B cell (primary cell): ENCODE results near the gene AGBL4. TPM values are rescaled to one million over a fixed set of nuclear protein-coding genes. Genes with fewer than 3 reads are reported as not detected.

Source experiments
- ATAC-seq: fragments of 200-7000 bp; cut with Tn5 transposase; one replicate; pipeline ENCODE4 v1.10.0; 2021; ENCODE audit warnings: low read depth, mild to moderate bottlenecking, moderate number of reproducible peaks, moderate library complexity
- CTCF ChIA-PET: fragments of 350-600 bp; sonication (Branson Sonifier 250); formaldehyde crosslinking; loops from one replicate; lab custom pipeline; 2021; ENCODE audit warnings: antibody characterized with exemption, inconsistent platforms; lab: Charles Lee
- POLR2A ChIA-PET: fragments of 350-600 bp; sonication (Branson Sonifier 250); formaldehyde crosslinking; loops from one replicate; lab custom pipeline; 2021; ENCODE audit warnings: antibody characterized with exemption; lab: Charles Lee
- DNase-seq: peaks from one replicate; pipeline ENCODE4 v3.0.0; 2013
- H2AFZ ChIP-seq: 2 replicates; pipeline ENCODE4 v1.6.1; 2012; ENCODE audit warnings: mild to moderate bottlenecking, low read depth, low read length; ENCODE audit not compliant: insufficient read depth, poor library complexity, severe bottlenecking
- H3K27ac ChIP-seq, 2 donors: 1 replicate in 1 of 2; 2 replicates in 1 of 2; pipeline ENCODE4 v1.5.1; 2012 to 2013; ENCODE audit warnings: low read length in 2 of 2, mild to moderate bottlenecking in 2 of 2, moderate library complexity in 1 of 2
- H3K27me3 ChIP-seq, 4 experiments: fragments of 200-600 bp in 1 of 4; sonication (generic) in 1 of 4; replicated peaks in 1 of 4; 1 replicate in 2 of 4; 2 replicates in 2 of 4; pipeline versions ENCODE4 v1.6.1 to v1.7.0; 2013 to 2016; ENCODE audit warnings: low read length in 3 of 4, mild to moderate bottlenecking in 2 of 4, mixed read lengths in 1 of 4, moderate library complexity in 1 of 4; ENCODE audit not compliant: insufficient read depth in 4 of 4, control insufficient read depth in 3 of 4; ENCODE audit errors: control extremely low read depth in 1 of 4
- H3K36me3 ChIP-seq, 2 experiments: replicated peaks in 1 of 2; 1 replicate in 1 of 2; 2 replicates in 1 of 2; pipeline versions ENCODE4 v1.6.1 to v1.7.1; 2013; ENCODE audit warnings: low read length in 1 of 2; ENCODE audit not compliant: insufficient read depth in 2 of 2, control insufficient read depth in 1 of 2; ENCODE audit errors: control extremely low read depth in 1 of 2, extremely low read depth in 1 of 2
- H3K4me1 ChIP-seq, 2 donors: fragments of 200-600 bp in 1 of 2; sonication (generic) in 1 of 2; 1 replicate in 1 of 2; 2 replicates in 1 of 2; pipeline versions ENCODE4 v1.5.1 to v1.6.1; 2013 to 2017; ENCODE audit warnings: low read length in 2 of 2; ENCODE audit not compliant: control insufficient read depth in 2 of 2, insufficient read depth in 2 of 2
- H3K4me2 ChIP-seq: replicated peaks from 2 replicates; pipeline ENCODE3; 2012; ENCODE audit warnings: mild to moderate bottlenecking, low read depth, low read length; ENCODE audit not compliant: poor library complexity, severe bottlenecking
- H3K4me3 ChIP-seq, 5 experiments: fragments of 200-600 bp in 1 of 5; sonication (generic) in 1 of 5; 1 replicate in 3 of 5; 2 replicates in 2 of 5; pipeline versions ENCODE4 v1.5.1 to v1.7.0; 2011 to 2016; ENCODE audit warnings: low read length in 4 of 5, mild to moderate bottlenecking in 4 of 5, low read depth in 2 of 5, control low read depth in 1 of 5, moderate library complexity in 1 of 5; ENCODE audit not compliant: insufficient read depth in 1 of 5; ENCODE audit errors: control extremely low read depth in 1 of 5, extremely low read depth in 1 of 5
- H3K79me2 ChIP-seq: fragments of 200-600 bp; sonication (generic); one replicate; pipeline ENCODE4 v1.6.0; 2016; ENCODE audit warnings: low read length; ENCODE audit not compliant: control insufficient read depth, insufficient read depth
- H3K9ac ChIP-seq: fragments of 200-600 bp; sonication (generic); 2 replicates; pipeline ENCODE4 v1.6.1; 2017; ENCODE audit warnings: mild to moderate bottlenecking, low read length, moderate library complexity
- H3K9me3 ChIP-seq, 3 donors: one replicate each; pipeline versions ENCODE4 v1.6.1 to v1.7.1; 2013; ENCODE audit warnings: low read length in 2 of 3; ENCODE audit not compliant: control insufficient read depth in 2 of 3, insufficient read depth in 1 of 3; ENCODE audit errors: control extremely low read depth in 1 of 3
- H4K20me1 ChIP-seq: 2 replicates; pipeline ENCODE4 v1.6.0; 2012; ENCODE audit warnings: mild to moderate bottlenecking, low read length; ENCODE audit not compliant: insufficient read depth, control insufficient read depth, poor library complexity, severe bottlenecking
- H3K27ac Mint-ChIP-seq: one replicate; pipeline ENCODE4 v1.8.0; 2021; ENCODE audit warnings: mixed read lengths
- H3K27me3 Mint-ChIP-seq: one replicate; pipeline ENCODE4 v1.8.0; 2021; ENCODE audit warnings: mixed read lengths
- H3K4me1 Mint-ChIP-seq: one replicate; pipeline ENCODE4 v1.8.0; 2021; ENCODE audit warnings: mixed read lengths
- H3K4me3 Mint-ChIP-seq: one replicate; pipeline ENCODE4 v1.8.0; 2021; ENCODE audit warnings: mixed read lengths
- H3K9me3 Mint-ChIP-seq: one replicate; pipeline ENCODE4 v1.8.0; 2022; ENCODE audit warnings: mixed read lengths; ENCODE audit not compliant: insufficient read depth
- CTCF ChIP-seq: fragments of 200-600 bp; IDR thresholded peaks from one replicate; pipeline ENCODE4 v1.8.0; 2022; ENCODE audit warnings: antibody characterized with exemption, mild to moderate bottlenecking
- EZH2 ChIP-seq: IDR thresholded peaks from 2 replicates; pipeline ENCODE4 v1.6.1; 2012; ENCODE audit warnings: borderline replicate concordance, low read depth, mild to moderate bottlenecking, moderate library complexity, low read length; ENCODE audit not compliant: insufficient read depth, poor library complexity, severe bottlenecking
- WGBS: methylation state at CpG from one replicate; pipeline ENCODE4 v1.1.5; 2013; ENCODE audit warnings: missing lambda C conversion rate; ENCODE audit not compliant: insufficient coverage; 5-methylcytosine and 5-hydroxymethylcytosine counted together
- intact Hi-C: fragments of 100-400 bp; cut with micrococcal nuclease; formaldehyde crosslinking; loops from one replicate; pipeline ENCODE4 v1.10.0; 2022
- polyA plus RNA-seq: library from polyadenylated mRNA; depleted of rRNA; stranded (reverse); fragments of >200 nt; gene quantifications from 2 replicates; pipeline ENCODE4 v1.2.3, GENCODE V29; 2012
- total RNA-seq, 2 donors: library from RNA; stranded (reverse); fragments of 120-200 nt in 1 of 2; gene quantifications; 1 replicate in 1 of 2; 2 replicates in 1 of 2; pipeline versions ENCODE4 v1.2.3 to v1.2.4, GENCODE V29; 2013 to 2022

Gene AGBL4
- total and polyA plus RNA-seq, 2 donors (not counting 1 experiment from before 2014, with no cell fraction given) = 0.07 to 0.12 TPM

- no peaks in the 10 kb centered on the region for H3K4me1 Mint-ChIP-seq
- no peak for ATAC-seq
- Histone ChIP-seq H3K36me3 (no peaks in the 10 kb centered on the region), H3K27ac (no peak overlapping the region), H3K9ac (no peak overlapping the region), H3K4me1 (no peaks in the 10 kb centered on the region), H3K9me3 (no peaks in the 10 kb centered on the region), H2AFZ (no peak overlapping the region), H3K4me3 (no peak overlapping the region), H3K79me2 (no peaks in the 10 kb centered on the region), H3K27me3 (no peaks in the 10 kb centered on the region), H3K4me2 (no peak overlapping the region), H4K20me1 (no peaks in the 10 kb centered on the region)
- TF ChIP-seq CTCF (no peak), EZH2 (no peak)
- peaks cover 21% of the 10 kb centered on the region for H3K27me3 Mint-ChIP-seq
- H3K9me3 Mint-ChIP-seq = no peaks in the 10 kb centered on the region
- POLR2A ChIA-PET = no interaction called here
- no peak for DNase-seq
- CTCF ChIA-PET = no interaction called here
- no peak overlapping the region for H3K27ac Mint-ChIP-seq
- whole genome bisulfite sequencing = 71% methylated on average over 1 of the region's 1 CpG
- no peak overlapping the region for H3K4me3 Mint-ChIP-seq
- intact Hi-C loops = no loop called here
These were observed 1053.8 kb downstream of the AGBL4 start for GRCh38 chr1:48969971-48970370.

- no peaks in the 10 kb centered on the region for H3K9me3 Mint-ChIP-seq
- ChIA-PET POLR2A (no interaction called here), CTCF (no interaction called here)
These were observed 1056.4 kb downstream of the AGBL4 start for GRCh38 chr1:48967318-48967717.

More at GRCh38 chr1:48967318-48967717, 1056.4 kb downstream of the AGBL4 start:
- 47% methylated on average over 2 of the region's 3 CpGs for WGBS
- no peaks in the 10 kb centered on the region for H3K4me1 Mint-ChIP-seq
- H3K27ac ChIP-seq = no peak overlapping the region
- H3K36me3 ChIP-seq = no peaks in the 10 kb centered on the region
- peaks cover 13% of the 10 kb centered on the region for H3K27me3 Mint-ChIP-seq
- no peaks in the 10 kb centered on the region for H3K4me1 ChIP-seq
- H3K9ac ChIP-seq = no peak overlapping the region
- no peak overlapping the region for H3K27ac Mint-ChIP-seq
- no peak overlapping the region for H3K4me2 ChIP-seq
- DNase-seq (no peak), ATAC-seq (no peak)
- H3K79me2 ChIP-seq = no peaks in the 10 kb centered on the region
- H3K9me3 ChIP-seq = no peaks in the 10 kb centered on the region
- intact Hi-C loops = no loop called here
- TF ChIP-seq CTCF = no peak
- TF ChIP-seq EZH2 = no peak
- H2AFZ ChIP-seq = no peak overlapping the region
- no peaks in the 10 kb centered on the region for H3K27me3 ChIP-seq
- no peak overlapping the region for H3K4me3 Mint-ChIP-seq
- H3K4me3 ChIP-seq = no peak overlapping the region
- no peaks in the 10 kb centered on the region for H4K20me1 ChIP-seq
